SHP77 treated with DMSO at 0.1 percent for 48 hours (cell line): ENCODE measurements around the gene ATL3.
"Not testable (repeated sequence)": the region's sequence is repeated elsewhere in the genome, so short reads cannot be mapped to it uniquely, and the experiment has no call there.

Experiments used
- DNase-seq: peaks from one replicate; lab custom pipeline; 2025; lab: John Stamatoyannopoulos, UW

Gene ATL3

GRCh38 chr11:63619967-63620366, 51.2 kb downstream of the ATL3 start:
- DNase-seq, result no peak

- DNase-seq, result not testable (repeated sequence)
These were observed 53.5 kb downstream of the ATL3 start for GRCh38 chr11:63617686-63618085.

- DNase-seq, result no peak
These were observed 54.2 kb downstream of the ATL3 start for GRCh38 chr11:63616953-63617352.

- DNase-seq, result no peak
These were observed 57.0 kb downstream of the ATL3 start, which contains the start of gene PLAAT3 for GRCh38 chr11:63614136-63614671. Gene PLAAT3, minus strand, starts transcription at chr11:63614433. Its CDS starts 419 bp downstream, at chr11:63614014.

GRCh38 chr11:63613517-63614135, 57.5 kb downstream of the ATL3 start:
- DNase-seq, result no peak

DNA sequence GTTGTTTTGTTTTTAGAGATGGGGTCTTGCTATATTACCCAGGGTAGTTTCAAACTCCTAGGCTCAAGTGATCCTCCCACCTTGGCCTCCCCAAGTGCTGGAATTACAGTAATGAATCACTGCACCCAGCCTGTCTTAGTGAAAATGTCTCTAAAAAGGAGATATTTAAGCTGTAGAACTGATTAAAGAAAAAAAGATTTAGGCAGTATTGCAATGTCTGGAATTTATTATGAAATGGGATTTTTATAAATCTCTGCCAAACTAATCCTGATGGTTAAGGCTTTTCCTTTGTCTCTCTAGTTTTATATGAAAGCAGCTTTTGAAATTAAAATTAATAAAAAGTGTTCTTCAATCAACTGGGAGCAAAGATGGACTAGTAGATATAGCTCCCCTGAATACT, 59.0 kb downstream of the ATL3 start:
- no peak for DNase-seq

DNA sequence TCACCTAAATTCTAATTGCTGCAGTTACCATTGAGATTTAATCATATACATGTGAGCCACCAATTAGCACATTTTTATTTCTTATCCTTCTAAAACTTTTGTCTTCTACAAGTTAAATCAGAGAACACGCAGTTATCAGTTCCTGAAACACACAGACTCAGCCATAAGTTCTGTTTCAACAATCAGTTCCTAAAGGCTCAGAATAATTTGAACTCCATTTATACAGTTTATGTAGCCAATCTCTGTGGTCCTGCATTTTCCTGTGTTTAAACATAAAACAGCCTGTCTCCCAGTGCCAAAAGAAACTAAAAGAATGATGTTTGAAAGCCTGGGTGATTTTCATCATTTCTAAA, 59.8 kb downstream of the ATL3 start:
- DNase-seq, result no peak

DNA sequence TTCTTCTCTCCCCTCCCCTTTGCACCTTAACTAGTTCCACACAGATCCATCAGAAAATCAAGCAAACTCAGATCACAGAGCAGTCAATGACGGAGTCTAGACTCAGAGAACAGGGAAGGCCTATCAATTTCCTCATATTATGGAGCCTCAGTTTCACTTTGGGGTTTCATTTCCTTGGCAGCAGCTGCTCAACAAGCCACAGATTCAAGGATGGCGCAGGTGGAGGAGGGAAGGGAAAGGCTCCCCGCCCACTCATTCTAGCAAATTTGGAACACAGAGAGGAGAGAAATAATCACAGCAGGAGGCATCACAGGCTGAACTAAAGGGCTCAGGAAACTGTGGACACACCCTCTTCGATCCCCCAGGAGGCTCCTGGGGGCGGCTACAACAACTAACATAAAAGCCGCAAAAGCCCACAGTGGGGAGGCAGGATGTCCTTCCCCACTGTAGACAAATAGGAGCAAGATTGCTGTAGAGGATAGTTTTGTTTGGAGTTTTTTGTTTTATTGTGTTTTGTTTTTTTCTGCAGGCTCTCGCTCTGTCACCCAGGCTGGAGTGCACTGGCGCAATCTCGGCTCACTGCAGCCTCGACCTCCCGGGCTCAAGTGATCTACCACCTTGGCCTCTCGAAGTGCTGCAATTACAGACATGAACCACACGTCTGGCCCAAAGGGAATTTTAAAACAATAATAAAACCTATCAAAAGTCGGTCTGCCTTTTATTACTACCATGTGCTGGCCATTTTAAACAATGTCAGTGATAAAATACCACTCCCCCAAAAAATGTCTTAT, 60.4 kb downstream of the ATL3 start:
- no peak for DNase-seq

- DNase-seq, result no peak
These were observed 61.1 kb downstream of the ATL3 start for GRCh38 chr11:63609971-63610580.

GRCh38 chr11:63609536-63609935, 61.6 kb downstream of the ATL3 start:
- no peak for DNase-seq

DNA sequence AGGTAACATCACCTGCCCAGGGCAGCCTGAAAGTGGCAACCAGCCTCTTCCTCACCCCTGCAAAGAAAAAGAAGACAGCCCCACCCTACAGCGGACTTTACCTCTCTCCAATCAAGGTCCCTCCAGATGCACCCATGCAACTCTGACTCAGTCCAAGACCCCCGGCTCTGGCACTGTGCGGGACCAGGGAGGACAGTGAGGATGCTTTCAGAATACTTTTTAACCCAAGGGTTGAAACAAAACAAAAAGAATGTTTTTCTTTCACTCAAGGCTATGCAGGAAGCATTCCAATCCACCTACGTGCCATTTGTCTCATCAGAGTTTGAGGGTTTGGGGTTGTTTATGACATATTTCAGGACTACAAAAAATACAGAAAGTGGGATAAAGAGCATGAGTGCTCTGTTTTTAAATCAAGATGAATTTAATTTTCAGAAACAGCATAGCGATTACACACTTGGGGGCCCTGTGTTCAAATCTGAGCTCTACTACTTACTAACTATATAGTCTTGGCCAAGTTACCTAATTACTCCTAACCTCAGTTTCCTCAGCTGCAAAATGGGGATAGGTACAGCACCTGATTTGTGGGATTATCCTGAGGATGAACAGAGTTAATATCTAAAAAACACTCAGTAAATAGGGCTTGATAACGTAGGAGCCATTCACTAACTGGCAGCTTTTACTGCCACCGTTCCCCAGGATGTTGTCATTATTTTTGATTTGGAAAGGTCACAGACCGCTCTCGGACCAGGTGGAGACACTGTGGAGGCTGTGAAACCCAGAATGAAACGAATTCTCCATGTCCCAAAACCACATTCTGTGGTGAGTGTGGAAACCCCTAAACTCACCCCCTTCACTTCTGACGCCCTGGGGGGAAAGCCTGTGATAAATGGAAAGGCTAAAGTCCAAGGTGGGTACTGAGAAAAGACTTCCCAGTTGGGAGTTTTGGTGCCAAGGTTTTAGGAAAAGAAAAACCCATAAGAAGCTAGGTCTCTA, 62.5 kb downstream of the ATL3 start:
- no peak for DNase-seq

- no peak for DNase-seq
These were observed 68.0 kb downstream of the ATL3 start for GRCh38 chr11:63603180-63603518.

GRCh38 chr11:63602290-63603179, 68.6 kb downstream of the ATL3 start:
- not testable (repeated sequence) for DNase-seq

DNA sequence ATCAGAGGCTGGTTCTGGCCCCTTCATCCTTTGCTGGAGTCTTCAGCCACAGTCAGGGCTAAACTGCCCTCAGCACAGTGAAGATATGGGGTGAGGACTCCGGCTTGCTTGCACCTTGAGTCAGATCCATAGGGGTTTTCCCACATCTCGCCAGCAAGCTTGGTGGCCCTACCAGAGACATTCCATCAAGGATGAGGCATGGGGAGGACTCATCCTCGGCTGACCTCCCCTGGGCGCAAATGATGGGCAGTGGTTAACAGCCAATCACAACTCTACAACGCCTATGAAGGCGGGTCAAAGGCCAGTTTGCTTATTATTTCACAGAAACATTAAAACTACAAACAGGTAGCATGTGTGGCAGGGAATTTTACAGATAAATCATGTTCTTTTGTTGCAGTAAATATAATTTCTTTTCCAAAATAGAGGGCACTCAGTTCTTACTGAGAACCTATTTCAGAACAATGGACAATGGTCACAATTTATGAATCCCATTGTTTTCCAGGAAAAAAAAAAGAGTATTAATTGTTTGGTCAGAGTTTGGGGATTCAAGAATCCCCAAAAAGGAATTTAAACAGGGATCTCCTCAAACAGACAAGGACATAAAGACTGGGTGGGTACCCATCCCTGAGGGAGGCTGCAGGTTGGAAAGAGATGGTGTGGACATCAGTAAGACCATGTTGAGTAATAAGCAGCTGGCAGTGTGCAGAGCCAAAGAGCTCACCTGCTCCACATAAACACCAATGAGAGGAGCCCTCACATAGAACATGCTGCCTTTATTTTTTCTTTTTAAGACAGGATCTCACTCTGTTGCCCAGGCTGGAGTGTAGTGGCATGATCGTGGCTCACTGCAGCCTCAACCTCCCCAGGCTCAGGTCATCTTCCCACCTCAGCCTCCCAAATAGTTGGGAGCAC, 71.7 kb downstream of the ATL3 start:
- no peak for DNase-seq

GRCh38 chr11:63598556-63598955, 72.6 kb downstream of the ATL3 start:
- no peak for DNase-seq

- no peak for DNase-seq
These were observed 75.9 kb downstream of the ATL3 start for GRCh38 chr11:63595296-63595695.

DNA sequence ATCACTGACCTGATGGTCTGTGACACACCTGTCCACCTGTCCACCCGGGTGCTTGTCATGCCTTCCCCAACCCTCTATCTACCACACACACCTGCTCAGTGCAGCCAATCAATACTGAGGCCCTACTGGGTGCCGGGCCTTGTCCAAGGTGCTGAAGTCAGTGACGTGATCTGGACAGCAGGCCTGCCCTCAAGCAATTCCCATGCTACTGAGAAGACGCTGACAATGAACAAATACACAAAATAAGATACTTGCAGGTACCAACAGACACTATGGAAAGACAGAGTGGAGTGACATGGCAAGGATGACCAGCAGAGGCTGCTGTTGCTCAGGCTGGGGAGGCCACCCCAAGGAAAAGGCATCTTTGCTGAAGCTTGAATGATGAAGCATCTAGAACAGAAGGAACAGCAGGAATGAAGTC, 78.2 kb downstream of the ATL3 start:
- no peak for DNase-seq

- DNase-seq, result no peak
These were observed 81.0 kb downstream of the ATL3 start for GRCh38 chr11:63590024-63590788.

- DNase-seq, result no peak
These were observed 82.2 kb downstream of the ATL3 start for GRCh38 chr11:63589000-63589399.
